GM12878 (cell line): ENCODE measurements around the gene ACSL4. TPM values are rescaled to one million over a fixed set of nuclear protein-coding genes. Genes with fewer than 3 reads are reported as not detected.

Experiments used
- ATAC-seq: fragments of 200-7000 bp; cut with Tn5 transposase; 3 replicates; pipeline ENCODE4 v1.9.1; 2020; ENCODE audit warnings: mild to moderate bottlenecking, moderate library complexity
- BruUV-seq: library from RNA; stranded (reverse); fragments of 400-500 nt; replicated peaks from 2 replicates; lab custom pipeline; 2021; lab: Mats Ljungman, UMichigan
- CTCF ChIA-PET: fragments of 300-600 bp; sonication (Branson Sonifier 250); formaldehyde crosslinking; extraction: SDS; loops from one replicate; lab custom pipeline; 2021; ENCODE audit warnings: inconsistent platforms; lab: Yijun Ruan, JAX
- POLR2A ChIA-PET: fragments of 350-600 bp; formaldehyde crosslinking; extraction: SDS; loops from one replicate; lab custom pipeline; 2021; ENCODE audit warnings: inconsistent platforms; lab: Charles Lee
- RAD21 ChIA-PET: fragments of 300-600 bp; sonication (Branson Sonifier 250); formaldehyde crosslinking; loops from one replicate; lab custom pipeline; 2023; ENCODE audit warnings: antibody characterized with exemption; ENCODE audit not compliant: unreplicated experiment; lab: Charles Lee
- SMC1A ChIA-PET: fragments of 300-600 bp; sonication (Branson Sonifier 250); formaldehyde crosslinking; loops from one replicate; lab custom pipeline; 2023; ENCODE audit not compliant: unreplicated experiment, uncharacterized antibody; lab: Charles Lee
- DNase-seq: peaks from one replicate; pipeline ENCODE4 v3.0.0-alpha.2; 2011; ENCODE audit warnings: low read depth, low spot score
- FAIRE-seq: peaks from 3 replicates; lab custom pipeline; 2011; peaks lifted over from hg19 to GRCh38; lab: Jason Lieb, UNC
- H2AFZ ChIP-seq: 2 replicates; pipeline ENCODE4 v1.6.0; 2011; ENCODE audit warnings: low read depth, low read length, control low read depth; ENCODE audit not compliant: control insufficient read depth
- H3K27ac ChIP-seq: 2 replicates; pipeline ENCODE4 v1.5.1; 2011; ENCODE audit warnings: control low read depth; ENCODE audit not compliant: control insufficient read depth, insufficient read depth
- H3K27me3 ChIP-seq, 2 experiments: replicated peaks in 1 of 2; 2 replicates each; pipeline versions ENCODE4 v1.6.0 to v1.6.1; 2011; ENCODE audit warnings: low read length in 1 of 2; ENCODE audit not compliant: control insufficient read depth in 2 of 2, insufficient read depth in 2 of 2
- H3K36me3 ChIP-seq, 2 experiments: 2 replicates each; pipeline ENCODE4 v1.5.1; 2011; ENCODE audit warnings: low read length in 1 of 2; ENCODE audit not compliant: control insufficient read depth in 2 of 2, insufficient read depth in 2 of 2
- H3K4me1 ChIP-seq: 2 replicates; pipeline ENCODE4 v1.6.1; 2011; ENCODE audit warnings: mild to moderate bottlenecking, low read length, moderate library complexity, mixed read lengths; ENCODE audit not compliant: control insufficient read depth, insufficient read depth
- H3K4me2 ChIP-seq: 2 replicates; pipeline ENCODE4 v1.6.0; 2011; ENCODE audit warnings: control low read depth; ENCODE audit not compliant: control insufficient read depth, insufficient read depth
- H3K4me3 ChIP-seq: fragments of 200-600 bp; sonication (generic); 2 replicates; pipeline ENCODE4 v1.5.1; 2016
- H3K79me2 ChIP-seq: 2 replicates; pipeline ENCODE4 v1.6.0; 2011; ENCODE audit warnings: low read length; ENCODE audit not compliant: control insufficient read depth, insufficient read depth
- H3K9ac ChIP-seq: 2 replicates; pipeline ENCODE4 v1.8.0; 2011; ENCODE audit warnings: low read length, control low read depth, mixed read lengths; ENCODE audit not compliant: control insufficient read depth, insufficient read depth
- H3K9me3 ChIP-seq: replicated peaks from 3 replicates; pipeline ENCODE4 v1.5.1; 2011; ENCODE audit warnings: mild to moderate bottlenecking, low read length; ENCODE audit not compliant: control insufficient read depth, insufficient read depth
- H4K20me1 ChIP-seq: 2 replicates; pipeline ENCODE4 v1.6.0; 2011; ENCODE audit not compliant: control insufficient read depth, insufficient read depth
- BHLHE40 ChIP-seq, 2 experiments: fragments of 450-650 bp in 1 of 2; IDR thresholded peaks; 2 replicates each; pipeline ENCODE4 v1.6.1; 2011 to 2017; ENCODE audit warnings: low read depth in 2 of 2, borderline replicate concordance in 1 of 2, improper control_type of control experiment in 1 of 2, low read length in 1 of 2, mild to moderate bottlenecking in 1 of 2
- EGR1 ChIP-seq, 2 experiments: IDR thresholded peaks; 1 replicate in 1 of 2; 2 replicates in 1 of 2; pipeline ENCODE4 v1.6.1; 2011 to 2012; ENCODE audit warnings: low read depth in 2 of 2, low read length in 2 of 2, borderline replicate concordance in 1 of 2, mild to moderate bottlenecking in 1 of 2, moderate library complexity in 1 of 2
- HDAC6 ChIP-seq: fragments of 200-600 bp; sonication (generic); IDR thresholded peaks from one replicate; pipeline ENCODE4 v1.8.0; 2017; ENCODE audit warnings: antibody characterized with exemption; ENCODE audit not compliant: unreplicated experiment
- MEF2A ChIP-seq: IDR thresholded peaks from 2 replicates; pipeline ENCODE4 v1.6.1; 2011; ENCODE audit warnings: low read depth, mild to moderate bottlenecking, low read length, moderate library complexity; ENCODE audit not compliant: insufficient read depth
- POLR2AphosphoS2 ChIP-seq: IDR thresholded peaks from 2 replicates; pipeline ENCODE4 v1.6.1; 2011; ENCODE audit warnings: low read depth, mild to moderate bottlenecking, low read length, improper control_type of control experiment, moderate library complexity
- SIX5 ChIP-seq: IDR thresholded peaks from 2 replicates; pipeline ENCODE4 v1.6.1; 2011; ENCODE audit warnings: mild to moderate bottlenecking, low read depth, low read length, moderate library complexity; ENCODE audit not compliant: severe bottlenecking
- SUZ12 ChIP-seq: fragments of 200-600 bp; sonication (generic); IDR thresholded peaks from one replicate; pipeline ENCODE4 v1.6.1; 2018; ENCODE audit warnings: antibody characterized with exemption, mild to moderate bottlenecking; ENCODE audit not compliant: unreplicated experiment
- WGBS: methylation state at CpG from one replicate; pipeline ENCODE4 v1.1.6; 2016; ENCODE audit warnings: low lambda C conversion rate; ENCODE audit not compliant: insufficient replicate concordance, insufficient coverage; ENCODE audit errors: missing lambda C conversion rate; 5-methylcytosine and 5-hydroxymethylcytosine counted together
- in situ Hi-C: fragments of 300-500 bp; cut with MboI; formaldehyde crosslinking; loops from 9 replicates; pipeline ENCODE4 v1.14.3; 2018; ENCODE audit warnings: mixed read lengths
- intact Hi-C: fragments of 100-400 bp; cut with micrococcal nuclease; formaldehyde crosslinking; loops from one replicate; pipeline ENCODE4 v1.14.2; 2022; ENCODE audit not compliant: unreplicated experiment
- polyA plus RNA-seq, 11 experiments: library from polyadenylated mRNA; depleted of rRNA in 4 of 11; unstranded in 6 of 11; stranded (reverse) in 5 of 11; fragments of >200 nt; fragmentation: Nextera tagmentation in 4 of 11; fragmentation: Illumina TruSeq in 1 of 11; extraction: Ambion mirVana in 4 of 11; extraction: Trizol in 1 of 11; gene quantifications; 1 replicate in 1 of 11; 2 replicates in 10 of 11; pipeline versions ENCODE4 v1.2.1 to v1.2.3, GENCODE V29; 2011 to 2016; ENCODE audit warnings: inconsistent platforms in 2 of 11, missing spikeins in 2 of 11, low read depth in 1 of 11
- total RNA-seq, 4 experiments: library from RNA; depleted of rRNA in 3 of 4; stranded (reverse); fragments of >200 nt in 3 of 4; fragmentation: Illumina TruSeq in 1 of 4; extraction: Trizol in 1 of 4; gene quantifications; 2 replicates each; pipeline versions ENCODE4 v1.2.1 to v1.2.3, GENCODE V29; 2013 to 2021
- TF ChIP-seq, protein P1 (sequence below): fragments of 150-350 bp; IDR thresholded peaks from 2 replicates; pipeline ENCODE4 v1.6.1; 2016; ENCODE audit warnings: low read depth, low read length
- TF ChIP-seq, protein P2 (sequence below): IDR thresholded peaks from 2 replicates; pipeline ENCODE4 v1.6.1; 2011; ENCODE audit warnings: borderline replicate concordance, low read depth, mild to moderate bottlenecking, moderate library complexity, mixed read lengths, low read length; ENCODE audit not compliant: insufficient read depth; ENCODE audit errors: extremely low read length

ACSL4 gene
- total and polyA plus RNA-seq, 10 of the 15 experiments (the other 5 are each of a cell fraction or from before 2014, with no cell fraction given) = 20.7 to 66.6 (median 45.4) TPM

DNA sequence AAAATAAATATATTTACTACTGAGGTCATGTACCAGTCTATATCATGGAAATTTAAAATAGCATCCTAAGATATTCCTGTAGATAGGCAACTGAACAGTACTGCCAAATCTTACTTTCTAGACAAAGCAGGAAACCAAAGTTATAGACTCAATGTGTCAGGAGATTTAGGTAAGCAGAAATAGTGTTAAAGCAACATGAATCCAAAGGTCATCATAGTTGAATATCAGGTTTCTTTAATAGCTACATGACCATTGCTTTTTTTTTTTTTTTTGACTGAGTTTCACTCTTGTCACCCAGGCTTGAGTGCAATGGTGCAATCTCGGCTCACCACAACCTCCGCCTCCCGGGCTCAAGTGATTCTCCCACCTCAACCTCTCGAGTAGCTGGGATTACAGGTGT lies 20.2 kb upstream of the ACSL4 start:
- 51% methylated on average over 4 of the region's 4 CpGs for WGBS
- Histone ChIP-seq H3K4me2 (no peak overlapping the region), H3K27me3 (no peaks in the 10 kb centered on the region), H2AFZ (no peak overlapping the region), H3K4me1 (no peaks in the 10 kb centered on the region), H3K4me3 (no peak overlapping the region), H3K9ac (no peak overlapping the region), H3K36me3 (no peaks in the 10 kb centered on the region), H4K20me1 (no peaks in the 10 kb centered on the region), H3K9me3 (no peaks in the 10 kb centered on the region; the same call in 1 of the 3 replicates), H3K79me2 (no peaks in the 10 kb centered on the region), H3K27ac (no peak overlapping the region)
- TF ChIP-seq, protein P1, sequence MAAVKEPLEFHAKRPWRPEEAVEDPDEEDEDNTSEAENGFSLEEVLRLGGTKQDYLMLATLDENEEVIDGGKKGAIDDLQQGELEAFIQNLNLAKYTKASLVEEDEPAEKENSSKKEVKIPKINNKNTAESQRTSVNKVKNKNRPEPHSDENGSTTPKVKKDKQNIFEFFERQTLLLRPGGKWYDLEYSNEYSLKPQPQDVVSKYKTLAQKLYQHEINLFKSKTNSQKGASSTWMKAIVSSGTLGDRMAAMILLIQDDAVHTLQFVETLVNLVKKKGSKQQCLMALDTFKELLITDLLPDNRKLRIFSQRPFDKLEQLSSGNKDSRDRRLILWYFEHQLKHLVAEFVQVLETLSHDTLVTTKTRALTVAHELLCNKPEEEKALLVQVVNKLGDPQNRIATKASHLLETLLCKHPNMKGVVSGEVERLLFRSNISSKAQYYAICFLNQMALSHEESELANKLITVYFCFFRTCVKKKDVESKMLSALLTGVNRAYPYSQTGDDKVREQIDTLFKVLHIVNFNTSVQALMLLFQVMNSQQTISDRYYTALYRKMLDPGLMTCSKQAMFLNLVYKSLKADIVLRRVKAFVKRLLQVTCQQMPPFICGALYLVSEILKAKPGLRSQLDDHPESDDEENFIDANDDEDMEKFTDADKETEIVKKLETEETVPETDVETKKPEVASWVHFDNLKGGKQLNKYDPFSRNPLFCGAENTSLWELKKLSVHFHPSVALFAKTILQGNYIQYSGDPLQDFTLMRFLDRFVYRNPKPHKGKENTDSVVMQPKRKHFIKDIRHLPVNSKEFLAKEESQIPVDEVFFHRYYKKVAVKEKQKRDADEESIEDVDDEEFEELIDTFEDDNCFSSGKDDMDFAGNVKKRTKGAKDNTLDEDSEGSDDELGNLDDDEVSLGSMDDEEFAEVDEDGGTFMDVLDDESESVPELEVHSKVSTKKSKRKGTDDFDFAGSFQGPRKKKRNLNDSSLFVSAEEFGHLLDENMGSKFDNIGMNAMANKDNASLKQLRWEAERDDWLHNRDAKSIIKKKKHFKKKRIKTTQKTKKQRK = no peak
- TF ChIP-seq, protein P2, sequence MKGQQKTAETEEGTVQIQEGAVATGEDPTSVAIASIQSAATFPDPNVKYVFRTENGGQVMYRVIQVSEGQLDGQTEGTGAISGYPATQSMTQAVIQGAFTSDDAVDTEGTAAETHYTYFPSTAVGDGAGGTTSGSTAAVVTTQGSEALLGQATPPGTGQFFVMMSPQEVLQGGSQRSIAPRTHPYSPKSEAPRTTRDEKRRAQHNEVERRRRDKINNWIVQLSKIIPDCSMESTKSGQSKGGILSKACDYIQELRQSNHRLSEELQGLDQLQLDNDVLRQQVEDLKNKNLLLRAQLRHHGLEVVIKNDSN = no peak
- TF ChIP-seq POLR2AphosphoS2 = no peak
- TF ChIP-seq SIX5 = no peak
- no peak for TF ChIP-seq MEF2A
- TF ChIP-seq BHLHE40 (IDR thresholded peaks at IDR 0.05; ENCODE audit: borderline replicate concordance in 1 of 2, low read depth in 2 of 2, low read length in 1 of 2) = no peak
- no peak for TF ChIP-seq EGR1 (IDR thresholded peaks at IDR 0.05; ENCODE audit: borderline replicate concordance in 1 of 2, low read depth in 2 of 2, low read length in 2 of 2)
- no peak for TF ChIP-seq SUZ12
- no peak for TF ChIP-seq HDAC6
- ChIA-PET RAD21 (interaction anchor here (1.0 kb wide), 1 partner anchor 22 kb away, joined by 3 read pairs; no protein-coding TSS in a partner anchor), CTCF (interaction anchor here (0.6 to 1.2 kb wide), 2 partner anchors 8 to 27 kb away, joined by 3 read pairs; no protein-coding TSS in a partner anchor), SMC1A (no interaction called here), POLR2A (interaction anchor here (0.6 kb wide), 2 partner anchors 8 to 12 kb away, joined by 3 to 7 read pairs; no protein-coding TSS in a partner anchor)
- intact Hi-C loops = no loop called here
- in situ Hi-C loops = no loop called here
- ATAC-seq (no peak), FAIRE-seq (no peak), DNase-seq (no peak)
- no TSS peak for BruUV-seq
